Chondrocyte (in vitro differentiated cells): ENCODE measurements around the gene SLAMF1. TPM values are rescaled to one million over a fixed set of nuclear protein-coding genes. Genes with fewer than 3 reads are reported as not detected.

Experiments
- DNase-seq: peaks from one replicate; pipeline ENCODE4 v3.0.0; 2021; ENCODE audit warnings: mixed read lengths, low spot score
- H3K27ac Mint-ChIP-seq: one replicate; pipeline ENCODE4 v1.8.0; 2021; ENCODE audit warnings: mild to moderate bottlenecking, moderate library complexity, mixed read lengths; ENCODE audit not compliant: unreplicated experiment
- H3K27me3 Mint-ChIP-seq: 2 replicates; pipeline ENCODE4 v1.8.0; 2021; ENCODE audit warnings: low read depth, mixed read lengths
- H3K36me3 Mint-ChIP-seq: 2 replicates; pipeline ENCODE4 v1.8.0; 2021; ENCODE audit warnings: low read depth, mixed read lengths
- H3K4me1 Mint-ChIP-seq: 2 replicates; pipeline ENCODE4 v1.8.0; 2021; ENCODE audit warnings: low read depth, mild to moderate bottlenecking, mixed read lengths
- H3K4me3 Mint-ChIP-seq: one replicate; pipeline ENCODE4 v1.8.0; 2021; ENCODE audit warnings: mild to moderate bottlenecking, moderate library complexity, mixed read lengths; ENCODE audit not compliant: unreplicated experiment
- H3K9me3 Mint-ChIP-seq: 2 replicates; pipeline ENCODE4 v1.8.0; 2021; ENCODE audit warnings: low read depth, mixed read lengths
- CTCF ChIP-seq: fragments of 200-600 bp; sonication (generic); IDR thresholded peaks from 2 replicates; pipeline ENCODE4 v1.5.0; 2021; ENCODE audit warnings: antibody characterized with exemption, mild to moderate bottlenecking, moderate library complexity
- total RNA-seq: library from RNA; stranded (reverse); gene quantifications from 3 replicates; pipeline ENCODE4 v1.2.1, GENCODE V29; 2021

The SLAMF1 gene
- total RNA-seq, 1 donor from 2014 or later = not detected

- no peak overlapping the region for H3K27ac Mint-ChIP-seq
Observed at GRCh38 chr1:160647329-160647720, 481 bp upstream of the SLAMF1 start.

GRCh38 chr1:160646180-160646579, 664 bp downstream of the SLAMF1 start:
- Mint-ChIP-seq H3K36me3 (no peaks in the 10 kb centered on the region), H3K4me3 (no peak overlapping the region), H3K9me3 (no peaks in the 10 kb centered on the region), H3K27ac (no peak overlapping the region), H3K27me3 (peaks cover 14% of the 10 kb centered on the region), H3K4me1 (no peaks in the 10 kb centered on the region)
- no peak for DNase-seq
- no peak for TF ChIP-seq CTCF

More at GRCh38 chr1:160647329-160647720, 481 bp upstream of the SLAMF1 start:
- DNase-seq = no peak
- no peak overlapping the region for H3K4me3 Mint-ChIP-seq
- TF ChIP-seq CTCF = no peak
- H3K36me3 Mint-ChIP-seq = no peaks in the 10 kb centered on the region
- H3K27me3 Mint-ChIP-seq = peaks cover 15% of the 10 kb centered on the region
- H3K9me3 Mint-ChIP-seq = no peaks in the 10 kb centered on the region
- H3K4me1 Mint-ChIP-seq = no peaks in the 10 kb centered on the region

- no peak overlapping the region for H3K27ac Mint-ChIP-seq
- no peaks in the 10 kb centered on the region for H3K4me1 Mint-ChIP-seq
Observed at GRCh38 chr1:160645386-160646130, 1.3 kb downstream of the SLAMF1 start.

GRCh38 chr1:160644399-160644798, 2.4 kb downstream of the SLAMF1 start:
- no peaks in the 10 kb centered on the region for H3K9me3 Mint-ChIP-seq
- H3K4me3 Mint-ChIP-seq = no peak overlapping the region
- H3K4me1 Mint-ChIP-seq = peaks cover 5% of the 10 kb centered on the region
- peaks cover 12% of the 10 kb centered on the region for H3K27me3 Mint-ChIP-seq
- no peak overlapping the region for H3K27ac Mint-ChIP-seq
- no peak for TF ChIP-seq CTCF
- no peaks in the 10 kb centered on the region for H3K36me3 Mint-ChIP-seq
- DNase-seq = no peak

More at GRCh38 chr1:160645386-160646130, 1.3 kb downstream of the SLAMF1 start:
- no peak for TF ChIP-seq CTCF
- no peak for DNase-seq
- Mint-ChIP-seq H3K36me3 (no peaks in the 10 kb centered on the region), H3K9me3 (no peaks in the 10 kb centered on the region), H3K27me3 (peaks cover 12% of the 10 kb centered on the region), H3K4me3 (no peak overlapping the region)

GRCh38 chr1:160643138-160643537, 3.7 kb downstream of the SLAMF1 start:
- no peak for DNase-seq
- peaks cover 11% of the 10 kb centered on the region for H3K27me3 Mint-ChIP-seq
- no peak overlapping the region for H3K27ac Mint-ChIP-seq
- peaks cover 9% of the 10 kb centered on the region for H3K4me1 Mint-ChIP-seq
- no peak for TF ChIP-seq CTCF
- H3K36me3 Mint-ChIP-seq = no peaks in the 10 kb centered on the region
- no peaks in the 10 kb centered on the region for H3K9me3 Mint-ChIP-seq
- H3K4me3 Mint-ChIP-seq = no peak overlapping the region
